ENCODE measurements around the gene PRIMA1.

- TF ChIP-seq, protein P1, sequence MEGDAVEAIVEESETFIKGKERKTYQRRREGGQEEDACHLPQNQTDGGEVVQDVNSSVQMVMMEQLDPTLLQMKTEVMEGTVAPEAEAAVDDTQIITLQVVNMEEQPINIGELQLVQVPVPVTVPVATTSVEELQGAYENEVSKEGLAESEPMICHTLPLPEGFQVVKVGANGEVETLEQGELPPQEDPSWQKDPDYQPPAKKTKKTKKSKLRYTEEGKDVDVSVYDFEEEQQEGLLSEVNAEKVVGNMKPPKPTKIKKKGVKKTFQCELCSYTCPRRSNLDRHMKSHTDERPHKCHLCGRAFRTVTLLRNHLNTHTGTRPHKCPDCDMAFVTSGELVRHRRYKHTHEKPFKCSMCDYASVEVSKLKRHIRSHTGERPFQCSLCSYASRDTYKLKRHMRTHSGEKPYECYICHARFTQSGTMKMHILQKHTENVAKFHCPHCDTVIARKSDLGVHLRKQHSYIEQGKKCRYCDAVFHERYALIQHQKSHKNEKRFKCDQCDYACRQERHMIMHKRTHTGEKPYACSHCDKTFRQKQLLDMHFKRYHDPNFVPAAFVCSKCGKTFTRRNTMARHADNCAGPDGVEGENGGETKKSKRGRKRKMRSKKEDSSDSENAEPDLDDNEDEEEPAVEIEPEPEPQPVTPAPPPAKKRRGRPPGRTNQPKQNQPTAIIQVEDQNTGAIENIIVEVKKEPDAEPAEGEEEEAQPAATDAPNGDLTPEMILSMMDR (IDR thresholded peaks at IDR 0.05), result no peak
- TF ChIP-seq POLR2AphosphoS5 (IDR thresholded peaks at IDR 0.05; ENCODE audit: low read depth, low read length), result no peak
Observed at GRCh38 chr14:93729993-93730392, 58.3 kb downstream of the PRIMA1 start.

All from Panc1 (cell line).